HepG2 (cell line): ENCODE measurements around the gene LIPE. TPM values are rescaled to one million over a fixed set of nuclear protein-coding genes. Genes with fewer than 3 reads are reported as not detected.

Experiments
- ATAC-seq: fragments of 200-7000 bp; cut with Tn5 transposase; 3 replicates; pipeline ENCODE4 v1.9.1; 2020; ENCODE audit warnings: mild to moderate bottlenecking, moderate library complexity
- BruUV-seq: library from RNA; stranded (reverse); fragments of 400-500 nt; replicated peaks from 2 replicates; lab custom pipeline; 2021; lab: Mats Ljungman, UMichigan
- CTCF ChIA-PET: fragments of 300-600 bp; formaldehyde crosslinking; extraction: SDS; loops from one replicate; lab custom pipeline; 2021; ENCODE audit warnings: low total read pairs, inconsistent platforms, low intra/inter-chr PET ratio; lab: Yijun Ruan, JAX
- POLR2A ChIA-PET: fragments of 350-600 bp; sonication (Branson Sonifier 250); formaldehyde crosslinking; loops from one replicate; lab custom pipeline; 2020; ENCODE audit warnings: antibody characterized with exemption, inconsistent platforms; lab: Yijun Ruan, JAX
- DNase-seq: peaks from one replicate; pipeline ENCODE4 v3.0.0-alpha.2; 2015; ENCODE audit warnings: low spot score
- FAIRE-seq: peaks from 3 replicates; lab custom pipeline; 2011; peaks lifted over from hg19 to GRCh38; lab: Jason Lieb, UNC
- H2AFZ ChIP-seq: one replicate; pipeline ENCODE4 v1.6.1; 2011; ENCODE audit warnings: low read length, inconsistent platforms
- H3K27ac ChIP-seq: fragments of 300-600 bp; 3 replicates; pipeline ENCODE4 v1.8.0; 2011; ENCODE audit warnings: mixed run types, mild to moderate bottlenecking, mixed read lengths, low read length, inconsistent platforms; ENCODE audit not compliant: insufficient read depth; ENCODE audit errors: extremely low read length
- H3K27me3 ChIP-seq, 2 experiments: fragments of 200-600 bp in 1 of 2; 2 replicates in 1 of 2; 3 replicates in 1 of 2; pipeline versions ENCODE4 v1.6.0 to v1.8.0; 2011; ENCODE audit warnings: low read length in 2 of 2, mild to moderate bottlenecking in 2 of 2, moderate library complexity in 2 of 2, inconsistent platforms in 1 of 2; ENCODE audit not compliant: insufficient read depth in 2 of 2, control insufficient read depth in 1 of 2
- H3K36me3 ChIP-seq, 2 experiments: fragments of 200-600 bp in 1 of 2; replicated peaks in 1 of 2; 2 replicates in 1 of 2; 3 replicates in 1 of 2; pipeline versions ENCODE4 v1.5.1 to v1.8.0; 2011; ENCODE audit warnings: low read length in 2 of 2, inconsistent platforms in 1 of 2; ENCODE audit not compliant: insufficient read depth in 2 of 2, control insufficient read depth in 1 of 2
- H3K4me1 ChIP-seq: 2 replicates; pipeline ENCODE4 v1.5.1; 2012; ENCODE audit warnings: low read length, inconsistent platforms; ENCODE audit not compliant: insufficient read depth
- H3K4me2 ChIP-seq: 2 replicates; pipeline ENCODE4 v1.6.0; 2011; ENCODE audit warnings: low read depth, low read length, inconsistent platforms
- H3K4me3 ChIP-seq, 3 experiments: fragments of 200-600 bp in 1 of 3; sonication (generic), shearing (Covaris generic) in 1 of 3; replicated peaks in 1 of 3; 2 replicates each; pipeline ENCODE4 v1.5.1; 2011 to 2016; ENCODE audit warnings: low read length in 3 of 3, inconsistent platforms in 2 of 3, low read depth in 2 of 3, mild to moderate bottlenecking in 2 of 3, control low read depth in 1 of 3, mixed read lengths in 1 of 3; ENCODE audit not compliant: insufficient read depth in 1 of 3
- H3K79me2 ChIP-seq: one replicate; pipeline ENCODE4 v1.6.1; 2011; ENCODE audit warnings: low read length, inconsistent platforms; ENCODE audit not compliant: insufficient read depth
- H3K9ac ChIP-seq: 2 replicates; pipeline ENCODE4 v1.6.0; 2011; ENCODE audit warnings: mild to moderate bottlenecking, low read depth, low read length, inconsistent platforms; ENCODE audit not compliant: insufficient read depth
- H3K9me3 ChIP-seq: 2 replicates; pipeline ENCODE4 v1.5.1; 2012; ENCODE audit warnings: mild to moderate bottlenecking, low read length
- H4K20me1 ChIP-seq: 2 replicates; pipeline ENCODE4 v1.6.0; 2011; ENCODE audit warnings: inconsistent platforms, mild to moderate bottlenecking, low read length, moderate library complexity; ENCODE audit not compliant: insufficient read depth
- CEBPG ChIP-seq: IDR thresholded peaks from 2 replicates; pipeline ENCODE4 v1.6.1; 2016
- EZH2 ChIP-seq: conservative IDR thresholded peaks from 2 replicates; pipeline ENCODE4 v1.6.1; 2012; ENCODE audit warnings: mild to moderate bottlenecking, low read depth, low read length, moderate library complexity
- KAT7 ChIP-seq: IDR thresholded peaks from 2 replicates; pipeline ENCODE4 v1.6.1; 2018; ENCODE audit warnings: borderline replicate concordance, missing compliant biosample characterization
- NONO ChIP-seq, 2 experiments: fragments of 450-650 bp in 1 of 2; sonication (generic) in 1 of 2; formaldehyde crosslinking in 1 of 2; IDR thresholded peaks in 1 of 2; conservative IDR thresholded peaks in 1 of 2; 2 replicates each; pipeline versions ENCODE4 v1.6.1 to v1.8.0; 2017 to 2022; ENCODE audit warnings: mild to moderate bottlenecking in 1 of 2, missing genetic modification reagents in 1 of 2, moderate library complexity in 1 of 2
- PRDM10 ChIP-seq: sonication (generic); formaldehyde crosslinking; IDR thresholded peaks from 2 replicates; pipeline ENCODE4 v1.4.0; 2020; ENCODE audit warnings: low read depth, missing genetic modification reagents
- SNAPC2 ChIP-seq: sonication (generic); formaldehyde crosslinking; IDR thresholded peaks from 2 replicates; pipeline ENCODE4 v1.8.1; 2022; ENCODE audit warnings: mild to moderate bottlenecking, missing genetic modification reagents
- SRSF1 ChIP-seq: fragments of 200-400 bp; formaldehyde crosslinking; optimal IDR thresholded peaks from 2 replicates; pipeline ENCODE3; 2017; ENCODE audit warnings: mild to moderate bottlenecking, low read depth, low read length, moderate library complexity
- TEAD3 ChIP-seq: optimal IDR thresholded peaks from 2 replicates; pipeline ENCODE3; 2016; ENCODE audit warnings: borderline replicate concordance
- UBTF ChIP-seq: sonication (generic); formaldehyde crosslinking; IDR thresholded peaks from 2 replicates; pipeline ENCODE4 v1.4.0; 2020; ENCODE audit warnings: mild to moderate bottlenecking, missing genetic modification reagents
- ZFP1 ChIP-seq: IDR thresholded peaks from 2 replicates; pipeline ENCODE4 v1.6.1; 2016
- ZNF143 ChIP-seq: sonication (generic); formaldehyde crosslinking; IDR thresholded peaks from 2 replicates; pipeline ENCODE4 v1.4.0; 2020; ENCODE audit warnings: missing genetic modification reagents
- ZNF253 ChIP-seq: sonication (generic); formaldehyde crosslinking; IDR thresholded peaks from 2 replicates; pipeline ENCODE4 v1.8.0; 2022; ENCODE audit warnings: mild to moderate bottlenecking, missing genetic modification reagents, borderline replicate concordance
- ZNF674 ChIP-seq: sonication (generic); formaldehyde crosslinking; IDR thresholded peaks from 2 replicates; pipeline ENCODE4 v1.5.0; 2020; ENCODE audit warnings: low read depth, mild to moderate bottlenecking, missing genetic modification reagents
- WGBS: methylation state at CpG from one replicate; pipeline ENCODE4 v1.1.6; 2017; ENCODE audit warnings: low lambda C conversion rate; 5-methylcytosine and 5-hydroxymethylcytosine counted together
- in situ Hi-C: cut with HindIII; loops from 2 replicates; pipeline ENCODE4 v1.10.0; 2017; ENCODE audit warnings: low pct_unique_long_range_greater_than_20kb; ENCODE audit not compliant: extremely low pct_ligation_motif_present
- intact Hi-C: fragments of 100-400 bp; cut with micrococcal nuclease; formaldehyde crosslinking; loops from one replicate; pipeline ENCODE4 v1.10.0; 2022; ENCODE audit not compliant: unreplicated experiment
- polyA plus RNA-seq, 8 experiments: library from polyadenylated mRNA; depleted of rRNA in 3 of 8; stranded (reverse) in 7 of 8; unstranded in 1 of 8; fragments of >200 nt; fragmentation: Illumina TruSeq in 4 of 8; extraction: Trizol in 4 of 8; gene quantifications; 2 replicates each; pipeline versions ENCODE4 v1.2.1 to v1.2.3, GENCODE V29; 2011 to 2016; ENCODE audit warnings: low read depth in 4 of 8, missing spikeins in 1 of 8, mixed read lengths in 1 of 8; ENCODE audit not compliant: insufficient read depth in 1 of 8
- total RNA-seq, 5 experiments: library from RNA; depleted of rRNA; stranded (reverse); fragments of >200 nt; fragmentation: Illumina TruSeq; extraction: Trizol; gene quantifications; 2 replicates each; pipeline ENCODE4 v1.2.3, GENCODE V29; 2016; ENCODE audit warnings: low read depth in 1 of 5
- TF ChIP-seq, protein P1 (sequence below): sonication (generic); formaldehyde crosslinking; IDR thresholded peaks from 2 replicates; pipeline ENCODE4 v1.4.0; 2020; ENCODE audit warnings: missing genetic modification reagents

The LIPE gene
- total and polyA plus RNA-seq, 2 of the 13 experiments (the other 11 are each of a cell fraction or from before 2014, with no cell fraction given) = not detected

GRCh38 chr19:42401365-42402303 lies 25.6 kb downstream of the LIPE start:
- Histone ChIP-seq H3K4me1 (peaks cover 20% of the 10 kb centered on the region), H3K36me3 (no peaks in the 10 kb centered on the region), H3K9ac (no peak overlapping the region), H2AFZ (no peak overlapping the region), H3K4me3 (peak overlapping the region; percentile 49 to 72 (median 63); a peak in 5 of 6 replicates), H3K4me2 (peak overlapping the region; percentile 79), H3K27me3 (peaks cover 7 to 45% of the 10 kb centered on the region in 2 experiments), H4K20me1 (no peaks in the 10 kb centered on the region), H3K79me2 (no peaks in the 10 kb centered on the region), H3K27ac (no peak overlapping the region), H3K9me3 (no peaks in the 10 kb centered on the region)
- peak; percentile 84 for ATAC-seq
- intact Hi-C loops (loop anchor here (5.0 kb wide), 1 partner anchor 269 kb away; the partner anchor contains the start of gene POU2F2), in situ Hi-C loops (no loop called here)
- CTCF ChIA-PET = interaction anchor here (0.9 to 1.6 kb wide), 3 partner anchors 15 to 32 kb away, joined by 3 to 8 read pairs (median 5); no protein-coding TSS in a partner anchor
- POLR2A ChIA-PET = interaction anchor here (0.5 kb wide), 1 partner anchor 968 kb away, joined by 4 read pairs; no protein-coding TSS in a partner anchor
- 4% methylated on average over 38 of the region's 80 CpGs for WGBS
- DNase-seq = peak; percentile 49
- FAIRE-seq = no peak
- BruUV-seq = no TSS peak
- TF ChIP-seq ZNF253 (CRISPR knock-in tag) = no peak
- no peak for TF ChIP-seq ZNF143
- TF ChIP-seq SRSF1 = no peak
- peak; percentile 42 for TF ChIP-seq CEBPG
- TF ChIP-seq, protein P1, sequence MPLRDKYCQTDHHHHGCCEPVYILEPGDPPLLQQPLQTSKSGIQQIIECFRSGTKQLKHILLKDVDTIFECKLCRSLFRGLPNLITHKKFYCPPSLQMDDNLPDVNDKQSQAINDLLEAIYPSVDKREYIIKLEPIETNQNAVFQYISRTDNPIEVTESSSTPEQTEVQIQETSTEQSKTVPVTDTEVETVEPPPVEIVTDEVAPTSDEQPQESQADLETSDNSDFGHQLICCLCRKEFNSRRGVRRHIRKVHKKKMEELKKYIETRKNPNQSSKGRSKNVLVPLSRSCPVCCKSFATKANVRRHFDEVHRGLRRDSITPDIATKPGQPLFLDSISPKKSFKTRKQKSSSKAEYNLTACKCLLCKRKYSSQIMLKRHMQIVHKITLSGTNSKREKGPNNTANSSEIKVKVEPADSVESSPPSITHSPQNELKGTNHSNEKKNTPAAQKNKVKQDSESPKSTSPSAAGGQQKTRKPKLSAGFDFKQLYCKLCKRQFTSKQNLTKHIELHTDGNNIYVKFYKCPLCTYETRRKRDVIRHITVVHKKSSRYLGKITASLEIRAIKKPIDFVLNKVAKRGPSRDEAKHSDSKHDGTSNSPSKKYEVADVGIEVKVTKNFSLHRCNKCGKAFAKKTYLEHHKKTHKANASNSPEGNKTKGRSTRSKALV (CRISPR knock-in tag) = peak; percentile 84; the same call in 1 of the 2 replicates
- no peak for TF ChIP-seq ZFP1 (CRISPR knock-in tag)
- no peak for TF ChIP-seq SNAPC2 (CRISPR knock-in tag)
- no peak for TF ChIP-seq NONO (IDR thresholded peaks at IDR 0.05)
- 0 out of 2 replicates have a peak, but pooled peaks have one; percentile 45 for TF ChIP-seq NONO (CRISPR knock-in tag; conservative IDR thresholded peaks at IDR 0.05)
- no peak for TF ChIP-seq KAT7 (CRISPR knock-in tag)
- TF ChIP-seq UBTF = peak; percentile 59; the same call in 1 of the 2 replicates
- TF ChIP-seq TEAD3 = peak; percentile 5
- TF ChIP-seq EZH2 = 0 out of 2 replicates have a peak, but pooled peaks have one; percentile 43
- no peak for TF ChIP-seq ZNF674 (CRISPR knock-in tag)
- no peak for TF ChIP-seq PRDM10 (CRISPR knock-in tag)
